Glomerular visceral epithelial cell (primary cell): ENCODE data around the gene STAG3.
"Not testable (repeated sequence)": the region's sequence is repeated elsewhere in the genome, so short reads cannot be mapped to it uniquely, and the experiment has no call there.

Experiments used
- DNase-seq: peaks from one replicate; pipeline ENCODE4 v3.0.0-alpha.2; 2016; ENCODE audit errors: extremely low spot score

Gene STAG3, protein sequence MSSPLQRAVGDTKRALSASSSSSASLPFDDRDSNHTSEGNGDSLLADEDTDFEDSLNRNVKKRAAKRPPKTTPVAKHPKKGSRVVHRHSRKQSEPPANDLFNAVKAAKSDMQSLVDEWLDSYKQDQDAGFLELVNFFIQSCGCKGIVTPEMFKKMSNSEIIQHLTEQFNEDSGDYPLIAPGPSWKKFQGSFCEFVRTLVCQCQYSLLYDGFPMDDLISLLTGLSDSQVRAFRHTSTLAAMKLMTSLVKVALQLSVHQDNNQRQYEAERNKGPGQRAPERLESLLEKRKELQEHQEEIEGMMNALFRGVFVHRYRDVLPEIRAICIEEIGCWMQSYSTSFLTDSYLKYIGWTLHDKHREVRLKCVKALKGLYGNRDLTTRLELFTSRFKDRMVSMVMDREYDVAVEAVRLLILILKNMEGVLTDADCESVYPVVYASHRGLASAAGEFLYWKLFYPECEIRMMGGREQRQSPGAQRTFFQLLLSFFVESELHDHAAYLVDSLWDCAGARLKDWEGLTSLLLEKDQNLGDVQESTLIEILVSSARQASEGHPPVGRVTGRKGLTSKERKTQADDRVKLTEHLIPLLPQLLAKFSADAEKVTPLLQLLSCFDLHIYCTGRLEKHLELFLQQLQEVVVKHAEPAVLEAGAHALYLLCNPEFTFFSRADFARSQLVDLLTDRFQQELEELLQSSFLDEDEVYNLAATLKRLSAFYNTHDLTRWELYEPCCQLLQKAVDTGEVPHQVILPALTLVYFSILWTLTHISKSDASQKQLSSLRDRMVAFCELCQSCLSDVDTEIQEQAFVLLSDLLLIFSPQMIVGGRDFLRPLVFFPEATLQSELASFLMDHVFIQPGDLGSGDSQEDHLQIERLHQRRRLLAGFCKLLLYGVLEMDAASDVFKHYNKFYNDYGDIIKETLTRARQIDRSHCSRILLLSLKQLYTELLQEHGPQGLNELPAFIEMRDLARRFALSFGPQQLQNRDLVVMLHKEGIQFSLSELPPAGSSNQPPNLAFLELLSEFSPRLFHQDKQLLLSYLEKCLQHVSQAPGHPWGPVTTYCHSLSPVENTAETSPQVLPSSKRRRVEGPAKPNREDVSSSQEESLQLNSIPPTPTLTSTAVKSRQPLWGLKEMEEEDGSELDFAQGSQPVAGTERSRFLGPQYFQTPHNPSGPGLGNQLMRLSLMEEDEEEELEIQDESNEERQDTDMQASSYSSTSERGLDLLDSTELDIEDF

DNA sequence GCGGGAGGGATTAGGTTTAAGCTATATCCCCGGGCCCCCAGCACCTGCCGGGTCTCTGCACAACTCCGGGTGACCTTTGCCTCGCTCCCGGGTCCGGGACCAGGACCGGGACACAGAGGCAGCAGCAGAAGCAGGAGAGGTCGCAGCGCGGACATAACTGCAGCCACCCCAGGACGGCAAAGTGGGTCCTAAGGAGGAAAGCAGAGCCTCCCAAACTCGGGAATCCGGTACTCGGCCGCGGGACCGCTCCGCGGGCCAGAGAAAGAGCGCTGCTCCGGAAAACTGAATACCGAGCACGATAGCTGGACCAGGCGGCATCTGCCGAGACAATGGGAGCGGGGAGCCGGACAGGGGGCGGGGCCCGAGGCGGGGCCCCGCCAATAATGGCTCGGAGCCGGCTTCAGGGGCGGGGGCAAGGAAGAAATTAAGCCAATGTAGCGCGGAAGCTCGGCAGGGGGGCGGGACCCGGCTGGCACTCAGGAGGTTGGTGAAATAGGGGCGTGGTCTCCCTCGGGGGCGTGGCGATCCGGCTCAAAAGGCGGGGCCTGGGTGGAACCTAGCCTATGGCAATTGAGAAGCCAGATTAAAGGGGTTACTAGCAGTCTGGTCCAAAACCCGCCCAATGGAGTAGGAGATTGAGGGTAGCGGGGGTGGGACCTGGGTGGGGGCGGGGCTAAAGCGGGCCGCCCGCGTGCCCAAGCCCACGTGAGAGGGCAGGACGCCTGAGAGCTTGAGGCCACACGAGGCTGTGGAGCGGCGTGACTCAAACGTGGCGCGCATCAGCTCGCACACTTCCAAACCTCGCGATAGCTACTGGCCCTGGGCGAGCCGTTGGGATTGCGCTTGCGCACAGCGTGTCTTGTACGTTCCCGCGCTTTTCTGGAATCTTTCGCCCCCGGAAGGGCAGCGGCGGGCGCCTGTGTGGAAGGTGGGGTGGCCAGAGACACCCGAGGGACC, at the start of gene STAG3, which contains the start of gene GPC2:
Gene STAG3, plus strand, starts transcription at position 874 of the 957 bp plus-strand sequence. CDS start 2,639 bp downstream, outside the sequence.
Gene GPC2, minus strand, starts transcription at position 337 of the 957 bp plus-strand sequence. Its CDS starts 182 bp downstream, at position 155.
- peak; percentile 97 for DNase-seq

DNA sequence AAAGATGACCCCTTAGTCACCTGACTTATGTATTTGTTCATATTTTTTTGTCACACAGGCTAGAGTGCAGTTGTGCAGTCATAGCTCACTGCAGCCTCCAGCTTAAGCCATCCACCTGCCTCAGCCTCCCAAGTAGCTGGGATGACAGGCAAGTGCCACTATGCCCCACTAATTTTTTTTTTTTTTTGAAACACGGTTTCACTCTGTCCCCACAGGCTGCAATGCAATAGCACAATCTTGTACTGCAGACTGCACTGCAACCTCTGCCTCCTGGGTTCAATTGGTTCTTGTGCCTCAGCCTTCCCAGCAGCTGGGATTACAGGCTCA, 49.1 kb upstream of the STAG3 start:
- DNase-seq: no peak

DNA sequence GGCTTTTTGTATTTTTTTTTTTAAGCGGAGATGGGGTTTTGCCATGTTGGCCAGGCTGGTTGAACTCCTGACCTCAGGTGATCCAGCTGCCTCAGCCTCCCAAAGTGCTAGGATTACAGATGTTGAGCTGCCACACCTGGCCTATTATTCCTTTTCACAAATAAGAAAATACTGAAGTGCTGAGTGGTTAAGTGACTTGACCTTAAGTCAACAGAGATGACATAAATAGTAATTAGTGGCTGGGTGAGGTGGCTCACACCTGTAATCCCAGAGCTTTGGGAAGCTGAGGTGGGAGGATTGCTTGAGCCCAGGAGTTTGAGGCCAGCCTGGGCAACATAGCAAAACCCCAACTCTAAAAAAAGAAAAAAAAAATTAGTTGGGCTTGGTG, 47.5 kb upstream of the STAG3 start:
- DNase-seq: not testable (repeated sequence)

DNA sequence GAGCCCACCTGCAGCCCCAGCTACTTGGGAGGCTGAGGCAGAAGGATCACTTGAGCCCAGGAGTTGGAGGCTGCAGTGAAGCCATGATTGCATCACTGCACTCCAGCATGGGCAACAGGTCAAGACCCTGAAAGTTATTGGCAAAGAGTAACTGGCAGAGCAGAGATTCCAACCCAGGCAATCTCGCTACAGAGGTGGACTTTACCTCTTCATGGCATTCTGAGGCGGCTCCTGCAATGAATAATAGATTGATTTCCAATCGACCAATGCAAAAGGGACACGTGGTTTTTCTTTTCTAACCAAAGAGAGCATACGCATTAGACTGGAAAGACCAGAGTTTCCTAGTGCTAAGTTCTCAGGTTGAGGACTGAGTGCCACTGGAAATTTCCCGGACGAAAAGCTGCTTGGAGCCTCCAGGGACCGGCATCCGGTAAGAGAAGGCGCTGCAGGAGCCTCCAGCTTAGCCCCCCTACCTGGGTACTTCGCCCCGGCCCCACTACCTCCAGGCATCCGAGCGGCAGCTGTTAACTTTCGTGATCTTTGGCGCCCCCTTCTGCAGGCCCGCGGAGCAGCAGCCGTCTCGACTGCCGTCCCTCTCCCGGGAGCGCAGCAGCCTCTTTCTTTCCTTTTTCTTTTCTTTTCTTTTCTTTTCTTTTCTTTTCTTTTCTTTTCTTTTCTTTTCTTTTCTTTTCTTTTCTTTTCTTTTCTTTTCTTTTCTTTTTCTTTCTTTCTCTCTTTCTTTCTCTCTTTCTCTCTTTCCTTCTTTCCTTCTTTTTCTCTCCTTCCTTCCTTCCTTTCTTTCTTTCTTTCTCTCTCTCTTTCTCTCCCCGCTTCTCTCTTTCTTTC, 46.9 kb upstream of the STAG3 start:
- DNase-seq: peak; percentile 62

DNA sequence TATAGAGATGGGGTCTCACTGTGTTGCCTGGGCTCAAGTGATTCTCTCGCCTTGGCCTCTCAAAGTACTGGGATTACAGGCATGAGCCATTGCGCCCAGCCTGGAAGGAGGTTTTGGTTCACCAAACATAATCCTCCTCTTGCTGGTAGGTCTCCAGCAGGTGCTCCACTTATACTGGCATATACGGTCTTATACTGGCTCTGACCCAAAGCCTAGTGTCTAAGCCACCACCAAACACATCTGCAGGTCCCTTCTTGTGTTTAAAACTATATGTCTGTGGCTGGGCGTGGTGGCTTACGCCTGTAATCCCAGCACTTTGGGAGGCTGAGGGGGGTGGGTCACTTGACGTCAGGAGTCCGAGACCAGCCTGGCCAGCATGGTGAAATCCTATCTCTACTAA, 45.6 kb upstream of the STAG3 start:
- DNase-seq: no peak

DNA sequence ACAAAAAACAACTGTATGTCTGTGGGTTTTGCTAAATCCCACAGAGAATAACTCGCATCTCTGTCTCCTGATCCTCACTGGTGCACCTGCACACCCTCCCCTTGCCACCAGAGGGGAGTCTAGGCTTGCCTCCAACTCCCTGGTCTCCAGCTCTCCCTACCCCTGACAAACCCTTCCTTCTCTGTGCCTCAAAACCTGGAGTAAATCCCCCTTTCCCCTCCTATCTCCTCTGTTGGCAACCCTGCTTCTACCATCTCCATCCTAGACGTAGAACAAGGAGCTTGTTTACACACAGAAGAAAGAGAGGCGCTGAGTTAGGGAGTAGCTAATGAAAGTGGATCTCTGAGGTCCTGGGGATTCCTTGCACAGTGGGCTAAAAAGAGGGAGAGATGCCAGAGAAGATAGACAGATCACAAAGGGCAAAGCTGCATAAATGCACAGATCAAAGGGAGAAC, 45.0 kb upstream of the STAG3 start:
- DNase-seq: peak; percentile 66

DNA sequence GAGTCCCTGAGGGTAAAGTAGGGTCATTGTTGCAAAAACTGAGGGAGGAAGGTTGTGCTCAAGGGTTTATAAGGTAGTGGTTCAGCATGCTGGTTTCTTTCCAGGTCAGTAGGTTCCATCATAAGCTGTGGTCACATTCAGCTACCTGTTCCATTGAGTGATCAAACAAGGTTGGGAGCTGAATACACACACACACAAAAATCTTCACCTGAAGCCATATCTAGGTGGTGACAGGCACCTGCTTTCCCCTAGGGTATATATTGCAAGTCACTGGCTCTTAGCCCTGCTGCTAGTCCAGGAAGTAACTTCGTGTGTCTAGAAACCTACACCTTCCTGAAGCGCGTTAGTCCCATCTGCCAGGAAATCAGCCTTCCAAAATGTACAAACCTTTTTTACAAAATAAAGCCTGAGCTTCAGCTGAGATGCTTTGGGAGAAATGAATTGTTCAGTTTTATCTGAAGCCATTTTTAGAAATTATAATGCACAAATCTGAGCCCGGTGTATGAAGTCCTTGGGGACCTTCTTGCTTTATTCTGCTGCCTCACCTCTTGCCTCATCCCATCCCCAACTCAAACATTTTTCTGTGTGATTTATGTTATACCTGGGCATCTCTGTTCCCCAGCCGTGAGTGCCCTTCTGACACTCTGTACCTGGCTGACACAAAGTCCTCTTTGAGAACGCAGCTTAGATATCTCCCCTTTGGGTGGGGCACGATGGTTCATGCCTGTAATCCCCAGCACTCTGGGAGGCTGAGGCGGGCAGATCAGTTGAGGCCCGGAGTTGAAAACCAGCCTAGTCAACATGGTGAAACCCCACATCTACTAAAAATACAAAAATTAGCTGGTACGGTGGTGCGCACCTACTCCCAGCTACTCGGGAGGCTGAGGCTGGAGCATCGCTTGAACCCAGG, 39.6 kb upstream of the STAG3 start:
- no peak for DNase-seq

DNA sequence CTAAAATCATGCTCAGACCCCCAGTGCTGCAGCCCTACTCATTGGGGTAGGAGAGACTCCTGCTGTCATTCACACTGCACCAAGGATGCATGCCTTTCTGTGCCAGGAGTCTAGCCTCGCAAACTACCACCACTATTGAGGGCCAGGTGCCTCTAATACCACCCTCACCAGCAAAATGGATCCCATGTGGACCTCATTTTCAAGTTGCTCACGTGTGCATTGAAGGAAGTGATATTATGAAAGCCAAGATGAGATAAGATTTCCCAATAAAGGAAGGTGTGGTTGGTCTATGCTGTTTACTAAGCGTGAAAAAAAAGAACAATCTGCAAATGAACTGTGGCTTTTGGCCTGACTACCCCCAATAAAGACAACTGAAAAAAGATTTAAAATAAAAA, 36.2 kb upstream of the STAG3 start:
- no peak for DNase-seq

DNA sequence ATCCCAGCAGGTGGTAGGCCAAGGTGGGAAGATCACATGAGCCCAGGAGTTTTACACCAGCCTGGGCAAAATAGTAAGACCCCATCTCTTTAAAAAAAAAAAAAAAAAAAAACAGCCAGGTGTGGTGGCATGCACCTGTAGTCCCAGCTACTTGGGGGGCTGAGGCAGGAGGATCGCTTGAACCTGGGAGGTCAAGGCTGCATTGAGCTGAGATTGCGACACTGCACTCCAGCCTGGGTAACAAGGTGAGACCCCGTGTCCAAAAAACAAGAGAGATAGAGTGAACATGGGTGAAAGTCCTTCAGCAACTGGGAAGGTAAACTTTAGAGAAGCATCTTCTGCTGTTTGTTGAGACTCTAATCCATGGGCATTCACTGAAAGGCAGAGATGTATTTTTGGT, 35.3 kb upstream of the STAG3 start:
- no peak for DNase-seq

DNA sequence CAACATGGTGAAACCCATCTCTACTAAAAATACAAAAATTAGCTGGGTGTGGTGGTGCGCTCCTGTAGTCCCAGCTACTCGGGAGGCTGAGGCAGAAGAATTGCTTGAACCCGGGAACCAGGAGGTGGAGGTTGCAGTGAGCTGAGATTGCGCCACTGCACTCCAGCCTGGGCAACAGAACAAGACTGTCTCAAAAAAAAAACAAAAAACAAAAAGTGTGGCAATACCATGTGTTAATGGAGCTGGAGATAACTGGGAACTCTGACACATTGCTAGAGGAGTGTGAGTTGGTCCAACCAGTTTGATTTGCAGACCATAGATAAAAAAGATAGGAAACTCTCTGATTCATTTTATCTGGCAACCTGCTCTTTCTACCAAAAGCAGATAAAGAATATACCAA, 31.4 kb upstream of the STAG3 start:
- DNase-seq: not testable (repeated sequence)

DNA sequence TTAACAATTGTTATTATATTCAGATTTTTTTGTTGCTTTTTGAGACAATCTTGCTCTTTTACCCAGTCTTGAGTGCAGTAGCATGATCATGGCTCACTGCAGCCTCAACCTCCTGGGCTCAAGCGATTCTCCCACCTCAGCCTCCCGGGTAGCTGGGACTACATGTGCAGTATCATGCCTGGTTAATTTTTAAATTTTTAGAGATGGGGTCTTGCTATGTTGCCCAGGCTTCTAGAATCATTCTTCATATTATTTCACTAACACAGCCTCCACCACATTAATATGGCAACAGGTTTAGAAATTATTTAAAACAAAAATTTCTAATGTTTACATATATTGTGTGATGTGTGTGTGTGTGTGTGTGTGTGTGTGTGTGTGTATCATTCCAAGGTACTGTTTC, 30.4 kb upstream of the STAG3 start:
- DNase-seq: no peak

DNA sequence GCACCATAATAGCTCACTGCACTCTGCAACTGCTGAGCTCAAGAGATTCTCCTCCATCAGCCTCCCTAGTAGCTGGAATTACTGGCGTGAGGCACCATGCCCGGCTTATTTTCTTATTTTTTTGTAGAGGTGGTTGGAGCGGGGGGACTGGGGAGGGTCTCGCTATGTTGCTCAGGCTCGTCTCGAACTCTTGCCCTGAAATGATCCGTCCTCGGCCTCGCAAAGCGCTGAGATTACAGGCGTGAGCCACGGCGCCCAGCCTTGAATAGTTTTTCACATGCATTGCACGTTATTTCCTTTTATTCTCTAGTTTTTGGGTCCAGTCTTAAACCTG, 29.5 kb upstream of the STAG3 start:
- DNase-seq: no peak

DNA sequence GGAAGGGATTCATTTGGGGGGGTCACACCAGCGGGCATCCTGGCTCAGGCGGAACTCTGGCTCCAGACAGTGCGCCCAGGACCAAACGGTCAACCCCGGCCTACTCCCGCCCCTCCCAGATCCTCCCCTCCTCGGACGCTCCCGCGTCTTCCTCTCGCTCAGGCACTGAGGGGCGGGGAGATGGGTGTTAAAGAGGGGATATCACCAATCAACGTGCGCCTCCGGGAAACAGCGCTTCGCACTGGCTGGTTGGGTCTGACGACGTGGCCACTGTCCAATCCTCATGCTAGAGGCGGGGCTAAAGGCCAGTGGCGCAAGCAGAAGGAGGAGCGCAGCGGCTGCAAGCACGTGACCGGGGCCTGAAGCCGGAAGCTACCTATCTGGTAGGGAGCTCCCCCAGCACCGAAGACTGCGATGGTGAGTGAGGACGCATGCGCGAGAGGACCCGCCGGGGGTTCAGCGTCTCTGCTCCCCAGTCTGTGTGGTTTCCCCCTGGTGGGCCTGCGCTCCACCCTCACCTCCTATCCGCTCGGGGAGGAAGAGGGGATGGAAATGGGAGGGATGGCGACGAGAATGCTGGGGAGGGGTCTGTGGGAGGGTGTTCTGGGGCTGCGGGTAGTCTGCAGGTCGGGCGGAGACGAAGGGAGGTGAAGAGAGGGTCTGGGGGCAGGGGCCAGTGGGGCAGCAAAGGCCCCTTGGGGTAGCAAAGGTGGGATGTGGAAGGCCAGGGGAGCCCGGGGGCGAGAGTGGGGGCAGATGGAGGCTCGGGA, 29.0 kb upstream of the STAG3 start, which contains the start of gene LAMTOR4:
Gene LAMTOR4, plus strand, starts transcription at position 360 of the 770 bp plus-strand sequence. Its CDS starts 55 bp downstream, at position 415.
- DNase-seq: peak; percentile 99

DNA sequence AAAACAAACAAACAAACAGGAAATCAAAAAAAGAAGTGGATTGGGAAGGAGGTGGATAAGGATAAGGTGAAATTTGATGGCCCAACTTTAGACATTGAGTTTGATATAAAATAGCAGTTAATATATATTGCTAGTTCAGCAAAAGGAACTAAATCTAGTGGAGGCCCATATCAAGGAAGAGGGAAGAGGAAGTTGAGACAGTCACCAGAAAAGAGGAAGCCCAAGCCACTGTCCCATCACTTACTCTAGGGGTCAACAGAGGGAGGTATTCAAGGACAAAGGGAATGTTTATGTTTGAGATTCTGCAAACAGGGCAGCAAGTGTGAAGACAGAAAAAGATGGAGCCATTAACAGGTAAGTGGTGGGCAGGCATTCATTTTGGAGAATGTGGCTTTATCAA, 25.3 kb upstream of the STAG3 start:
- DNase-seq: no peak

DNA sequence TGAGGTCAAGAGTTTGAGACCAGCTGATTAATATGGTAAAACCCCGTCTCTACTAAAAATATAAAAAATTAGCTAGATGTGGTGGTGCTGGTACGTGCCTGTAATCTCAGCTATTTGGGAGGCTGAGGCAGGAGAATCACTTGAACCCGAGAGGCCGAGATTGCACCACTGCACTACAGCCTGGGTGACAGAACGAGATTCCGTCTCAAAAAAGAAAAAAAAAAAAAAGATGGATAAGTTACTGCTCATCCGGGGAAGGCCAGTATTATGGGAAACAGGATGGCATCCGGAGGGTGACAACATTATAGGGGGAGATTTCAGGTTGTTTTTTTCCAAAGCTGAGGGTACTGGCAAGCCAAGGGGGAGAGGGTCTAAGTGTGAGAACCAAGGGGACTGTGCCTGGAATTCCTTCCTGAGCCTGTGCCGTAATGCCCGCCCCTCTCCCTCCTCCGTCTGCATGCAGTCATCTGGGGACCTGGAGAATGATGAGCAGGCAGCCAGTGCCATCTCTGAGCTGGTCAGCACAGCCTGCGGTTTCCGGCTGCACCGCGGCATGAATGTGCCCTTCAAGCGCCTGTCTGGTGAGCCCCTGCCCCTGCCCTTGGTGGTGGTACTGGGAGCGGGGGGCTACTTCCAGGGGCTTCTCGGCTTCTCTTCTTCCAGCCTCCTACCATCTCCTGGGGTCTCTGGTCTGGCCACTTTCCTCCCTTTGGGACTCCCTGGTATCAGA, 24.6 kb upstream of the STAG3 start:
- no peak for DNase-seq

DNA sequence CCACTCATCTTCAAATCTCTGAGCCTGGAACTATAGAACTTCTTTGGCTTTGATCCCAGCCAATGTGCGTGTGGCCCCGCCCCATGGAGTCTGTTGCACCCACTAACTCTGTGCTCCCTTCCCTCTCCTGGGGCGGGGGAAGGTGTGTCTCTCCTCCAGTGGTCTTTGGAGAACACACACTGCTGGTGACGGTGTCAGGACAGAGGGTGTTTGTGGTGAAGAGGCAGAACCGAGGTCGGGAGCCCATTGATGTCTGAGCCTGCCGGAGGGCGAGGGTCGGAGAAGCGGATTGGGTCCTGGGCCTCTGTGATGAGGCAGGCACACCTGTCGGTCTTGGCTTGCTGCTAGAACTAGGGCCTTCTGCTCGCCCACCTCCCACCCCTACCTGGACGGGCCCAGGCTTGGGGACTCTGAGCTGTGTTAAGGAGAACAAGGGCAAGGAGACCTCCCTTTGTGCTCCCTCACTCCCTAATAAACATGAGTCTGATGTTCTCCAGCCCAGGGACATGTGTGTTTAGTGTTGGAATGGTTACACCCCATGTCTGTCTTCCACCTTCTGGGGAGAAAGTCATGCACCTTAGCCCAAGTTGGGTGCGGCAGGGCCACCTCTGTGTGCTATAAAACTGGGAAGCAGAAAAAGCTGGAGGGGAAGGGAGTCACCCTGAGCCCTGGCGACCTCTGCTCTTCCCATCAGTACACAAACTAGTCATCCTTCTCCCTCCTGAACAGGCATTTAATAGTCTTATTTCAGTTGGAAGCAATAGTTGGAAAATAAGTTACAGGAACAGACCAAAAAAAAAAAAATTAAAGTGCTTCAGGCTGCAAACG, 23.8 kb upstream of the STAG3 start:
- DNase-seq: no peak
